ENCODE data around the gene GPR176.

Gene GPR176

DNA sequence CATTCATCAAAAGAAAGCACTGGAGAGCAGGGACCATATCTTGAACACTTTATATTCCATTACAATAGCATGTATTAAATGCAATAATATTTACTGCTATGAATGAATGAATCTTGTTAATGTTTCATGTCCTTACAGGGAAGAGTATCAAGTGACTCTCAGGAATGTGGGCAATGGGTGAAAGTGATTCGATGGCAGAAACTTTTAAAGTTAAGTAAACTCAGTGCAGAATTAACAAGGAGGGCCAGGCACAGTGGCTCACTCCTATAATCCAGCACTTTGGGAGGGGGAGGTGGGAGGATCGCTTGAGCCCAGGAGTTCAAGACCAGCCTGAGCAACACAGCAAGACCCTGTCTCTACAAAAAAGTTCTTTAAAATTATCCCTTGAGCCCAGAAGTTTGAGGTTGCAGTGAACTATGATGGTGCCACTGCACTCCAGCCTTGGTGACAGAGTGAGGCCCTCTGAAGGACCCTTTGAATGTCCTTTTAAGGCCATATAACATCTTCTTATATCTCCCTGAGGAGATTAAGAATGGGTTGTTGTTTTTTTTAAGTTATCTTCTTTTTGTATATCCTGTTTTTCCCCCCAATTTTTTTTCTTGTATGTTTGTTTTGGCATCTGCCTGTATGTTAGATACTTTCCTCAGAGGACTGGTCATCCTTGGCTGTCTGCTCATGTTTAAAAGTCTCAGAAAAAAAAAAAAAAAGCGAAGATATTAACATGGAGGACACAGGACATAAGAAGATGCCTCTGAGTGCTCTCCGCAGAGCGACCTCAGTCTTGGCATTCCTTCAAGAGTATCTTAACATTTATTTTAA is 127.8 kb downstream of the GPR176 start:
- TF ChIP-seq EZH2phosphoT487 (IDR thresholded peaks at IDR 0.05; ENCODE audit: borderline replicate concordance): no peak
- no peaks in the 10 kb centered on the region for H3K9me3 ChIP-seq (ENCODE audit: insufficient read depth, low read depth, low read length)
- no peaks in the 10 kb centered on the region for H3K27me3 ChIP-seq (ENCODE audit: insufficient read depth, low read length, poor library complexity, severe bottlenecking)
- H3K9ac ChIP-seq (ENCODE audit: low read depth, low read length, poor library complexity, severe bottlenecking): no peak overlapping the region
- peak overlapping the region; percentile 14; the same call in 1 of the 2 replicates for H2AFZ ChIP-seq (ENCODE audit: low read length)
- H3K36me3 ChIP-seq (ENCODE audit: insufficient read depth, low read length): no peaks in the 10 kb centered on the region
- peaks cover 59% of the 10 kb centered on the region for H3K4me1 ChIP-seq (ENCODE audit: insufficient read depth, low read length, poor library complexity, severe bottlenecking)
- no peaks in the 10 kb centered on the region for H3K9me2 ChIP-seq (replicated peaks; ENCODE audit: low read depth, low read length)
- H3K79me2 ChIP-seq (ENCODE audit: insufficient read depth, low read length): no peaks in the 10 kb centered on the region
- no peaks in the 10 kb centered on the region for H3F3A ChIP-seq (ENCODE audit: low read depth)
- H3K4me3 ChIP-seq (ENCODE audit: low read length, poor library complexity, severe bottlenecking): peak overlapping the region; percentile 19
- no peaks in the 10 kb centered on the region for H4K20me1 ChIP-seq (ENCODE audit: insufficient read depth, low read length, poor library complexity, severe bottlenecking)
- H3K4me2 ChIP-seq (ENCODE audit: low read depth, low read length, poor library complexity, severe bottlenecking): peak overlapping the region; percentile 42

DNA sequence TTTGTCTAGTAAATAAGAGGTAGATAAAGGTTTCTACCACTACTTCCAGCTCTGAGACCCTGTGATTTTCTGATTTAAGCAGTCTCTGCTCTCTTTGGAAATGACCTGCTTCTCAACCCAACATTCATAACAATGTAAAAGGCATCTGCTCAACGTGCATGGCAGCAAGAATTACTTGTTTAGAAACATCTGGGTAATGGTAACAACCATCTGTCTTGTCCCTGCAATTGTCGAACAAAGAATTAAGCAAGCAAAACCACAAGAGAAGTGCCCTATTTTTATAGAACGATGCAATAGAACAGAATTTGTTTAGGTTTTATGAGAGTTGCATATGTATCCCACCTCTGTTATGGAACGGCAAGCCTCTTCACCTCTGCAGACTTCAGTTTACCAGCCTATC is 130.3 kb downstream of the GPR176 start:
- H3K4me1 ChIP-seq (ENCODE audit: insufficient read depth, low read length, poor library complexity, severe bottlenecking): peaks cover 76% of the 10 kb centered on the region
- H3K79me2 ChIP-seq (ENCODE audit: insufficient read depth, low read length): peaks cover 7% of the 10 kb centered on the region; the same call in 1 of the 2 replicates
- H3K9ac ChIP-seq (ENCODE audit: low read depth, low read length, poor library complexity, severe bottlenecking): peak overlapping the region; percentile 34
- H3K36me3 ChIP-seq (ENCODE audit: insufficient read depth, low read length): no peaks in the 10 kb centered on the region
- H3K4me3 ChIP-seq (ENCODE audit: low read length, poor library complexity, severe bottlenecking): no peak overlapping the region
- H3K9me3 ChIP-seq (ENCODE audit: insufficient read depth, low read depth, low read length): no peaks in the 10 kb centered on the region
- H3K27me3 ChIP-seq (ENCODE audit: insufficient read depth, low read length, poor library complexity, severe bottlenecking): no peaks in the 10 kb centered on the region
- H4K20me1 ChIP-seq (ENCODE audit: insufficient read depth, low read length, poor library complexity, severe bottlenecking): no peaks in the 10 kb centered on the region
- H2AFZ ChIP-seq (ENCODE audit: low read length): no peak overlapping the region
- no peak for TF ChIP-seq EZH2phosphoT487 (IDR thresholded peaks at IDR 0.05; ENCODE audit: borderline replicate concordance)
- TF ChIP-seq, protein P1, sequence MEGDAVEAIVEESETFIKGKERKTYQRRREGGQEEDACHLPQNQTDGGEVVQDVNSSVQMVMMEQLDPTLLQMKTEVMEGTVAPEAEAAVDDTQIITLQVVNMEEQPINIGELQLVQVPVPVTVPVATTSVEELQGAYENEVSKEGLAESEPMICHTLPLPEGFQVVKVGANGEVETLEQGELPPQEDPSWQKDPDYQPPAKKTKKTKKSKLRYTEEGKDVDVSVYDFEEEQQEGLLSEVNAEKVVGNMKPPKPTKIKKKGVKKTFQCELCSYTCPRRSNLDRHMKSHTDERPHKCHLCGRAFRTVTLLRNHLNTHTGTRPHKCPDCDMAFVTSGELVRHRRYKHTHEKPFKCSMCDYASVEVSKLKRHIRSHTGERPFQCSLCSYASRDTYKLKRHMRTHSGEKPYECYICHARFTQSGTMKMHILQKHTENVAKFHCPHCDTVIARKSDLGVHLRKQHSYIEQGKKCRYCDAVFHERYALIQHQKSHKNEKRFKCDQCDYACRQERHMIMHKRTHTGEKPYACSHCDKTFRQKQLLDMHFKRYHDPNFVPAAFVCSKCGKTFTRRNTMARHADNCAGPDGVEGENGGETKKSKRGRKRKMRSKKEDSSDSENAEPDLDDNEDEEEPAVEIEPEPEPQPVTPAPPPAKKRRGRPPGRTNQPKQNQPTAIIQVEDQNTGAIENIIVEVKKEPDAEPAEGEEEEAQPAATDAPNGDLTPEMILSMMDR (conservative IDR thresholded peaks at IDR 0.05; ENCODE audit: low read length): no peak
- H3K4me2 ChIP-seq (ENCODE audit: low read depth, low read length, poor library complexity, severe bottlenecking): peak overlapping the region; percentile 19
- no peaks in the 10 kb centered on the region for H3K9me2 ChIP-seq (replicated peaks; ENCODE audit: low read depth, low read length)
- no peaks in the 10 kb centered on the region for H3F3A ChIP-seq (ENCODE audit: low read depth)

DNA sequence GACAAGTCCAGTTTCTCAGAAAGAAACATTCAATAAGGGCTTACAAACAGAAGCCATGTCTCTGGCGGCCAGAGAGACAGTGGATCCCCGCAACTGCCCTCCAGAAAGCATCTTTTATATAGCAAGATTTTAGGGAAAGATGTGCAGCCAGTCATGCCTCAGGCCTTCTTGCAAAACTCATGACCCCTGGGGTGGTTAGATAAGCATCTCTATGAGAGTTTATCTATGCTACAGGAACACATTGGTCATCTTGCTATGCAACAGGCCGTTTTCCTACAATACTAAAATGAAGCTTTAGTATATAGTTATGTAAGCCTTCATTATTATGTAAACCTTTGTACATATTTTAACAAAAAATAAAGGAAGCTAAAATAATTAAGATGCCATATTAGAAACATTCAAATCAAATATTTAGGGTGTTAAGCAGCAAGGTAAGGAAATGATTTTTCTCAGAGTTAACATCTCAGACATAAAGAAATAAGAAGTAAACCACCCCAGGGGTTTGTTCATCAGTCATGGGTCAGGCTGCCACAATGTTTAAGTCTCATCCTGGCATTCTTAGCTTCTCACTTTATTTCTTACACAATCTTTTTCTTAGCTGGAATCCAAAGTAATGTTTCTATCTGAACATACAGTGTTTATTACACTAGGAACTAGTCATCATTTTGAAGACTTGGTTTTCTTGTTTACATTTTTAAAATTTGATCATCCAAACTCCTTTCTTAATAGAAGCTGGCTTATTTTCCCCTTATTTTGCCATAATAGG is 131.1 kb downstream of the GPR176 start:
- Histone ChIP-seq H3K79me2 (ENCODE audit: insufficient read depth, low read length) (peaks cover 14% of the 10 kb centered on the region), H3K9me2 (replicated peaks; ENCODE audit: low read depth, low read length) (no peaks in the 10 kb centered on the region), H3K36me3 (ENCODE audit: insufficient read depth, low read length) (no peaks in the 10 kb centered on the region), H3K4me3 (ENCODE audit: low read length, poor library complexity, severe bottlenecking) (no peak overlapping the region), H3K9ac (ENCODE audit: low read depth, low read length, poor library complexity, severe bottlenecking) (peak overlapping the region; percentile 34), H4K20me1 (ENCODE audit: insufficient read depth, low read length, poor library complexity, severe bottlenecking) (no peaks in the 10 kb centered on the region), H3K9me3 (ENCODE audit: insufficient read depth, low read depth, low read length) (no peaks in the 10 kb centered on the region), H3K4me2 (ENCODE audit: low read depth, low read length, poor library complexity, severe bottlenecking) (peak overlapping the region; percentile 19), H3K4me1 (ENCODE audit: insufficient read depth, low read length, poor library complexity, severe bottlenecking) (peaks cover 79% of the 10 kb centered on the region), H2AFZ (ENCODE audit: low read length) (no peak overlapping the region), H3F3A (ENCODE audit: low read depth) (no peaks in the 10 kb centered on the region), H3K27me3 (ENCODE audit: insufficient read depth, low read length, poor library complexity, severe bottlenecking) (no peaks in the 10 kb centered on the region)
- no peak for TF ChIP-seq EZH2phosphoT487 (IDR thresholded peaks at IDR 0.05; ENCODE audit: borderline replicate concordance)
- TF ChIP-seq, protein P1 (conservative IDR thresholded peaks at IDR 0.05; ENCODE audit: low read length): no peak
